HUES64 (cell line): ENCODE results near the gene TMEM132D.

Experiments
- H3K27ac ChIP-seq: 2 replicates; pipeline ENCODE4 v1.7.0; 2013; ENCODE audit warnings: low read depth, low read length, inconsistent platforms
- H3K27me3 ChIP-seq: 2 replicates; pipeline ENCODE4 v1.6.1; 2013; ENCODE audit warnings: mild to moderate bottlenecking, low read length; ENCODE audit not compliant: insufficient read depth
- H3K36me3 ChIP-seq: 2 replicates; pipeline ENCODE4 v1.6.1; 2013; ENCODE audit warnings: mild to moderate bottlenecking, low read length; ENCODE audit not compliant: insufficient read depth
- H3K4me1 ChIP-seq: 2 replicates; pipeline ENCODE4 v1.6.1; 2013; ENCODE audit warnings: mild to moderate bottlenecking, low read length, moderate library complexity; ENCODE audit not compliant: insufficient read depth
- H3K4me3 ChIP-seq: 2 replicates; pipeline ENCODE4 v1.5.1; 2013; ENCODE audit warnings: mild to moderate bottlenecking, low read length, moderate library complexity
- H3K9ac ChIP-seq: 2 replicates; pipeline ENCODE4 v1.6.1; 2013; ENCODE audit warnings: mild to moderate bottlenecking, low read depth, low read length
- H3K9me3 ChIP-seq: 2 replicates; pipeline ENCODE4 v1.6.1; 2013; ENCODE audit warnings: low read depth, low read length; ENCODE audit not compliant: insufficient read depth
- WGBS: fragments of 150-250, 120-280 bp; methylation state at CpG from one replicate; pipeline ENCODE4 v1.1.7; 2013; ENCODE audit warnings: missing lambda C conversion rate; 5-methylcytosine and 5-hydroxymethylcytosine counted together

Gene TMEM132D

DNA sequence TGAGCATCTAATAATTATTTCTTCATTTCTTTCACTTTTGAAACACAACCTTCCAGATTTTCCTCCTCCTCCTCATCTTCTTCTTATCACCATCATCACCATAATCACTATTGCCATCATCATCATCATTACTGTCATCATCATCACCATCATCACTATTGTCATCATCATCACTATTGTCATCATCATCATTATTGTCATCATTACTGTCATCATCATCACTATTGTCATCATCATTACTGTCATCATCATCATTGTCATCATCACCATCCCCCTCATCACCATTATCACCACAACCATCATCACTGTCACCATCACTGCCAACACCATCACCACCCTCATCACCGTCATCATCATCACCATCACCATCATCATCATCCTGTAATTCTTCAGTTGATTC, 400.0 kb downstream of the TMEM132D start:
- 96% methylated on average over 1 of the region's 1 CpG for WGBS
- Histone ChIP-seq H3K27ac (no peak overlapping the region), H3K4me1 (no peaks in the 10 kb centered on the region), H3K36me3 (no peaks in the 10 kb centered on the region), H3K9me3 (peaks cover 5% of the 10 kb centered on the region; the same call in 1 of the 2 replicates), H3K4me3 (no peak overlapping the region), H3K9ac (no peak overlapping the region), H3K27me3 (no peaks in the 10 kb centered on the region)

DNA sequence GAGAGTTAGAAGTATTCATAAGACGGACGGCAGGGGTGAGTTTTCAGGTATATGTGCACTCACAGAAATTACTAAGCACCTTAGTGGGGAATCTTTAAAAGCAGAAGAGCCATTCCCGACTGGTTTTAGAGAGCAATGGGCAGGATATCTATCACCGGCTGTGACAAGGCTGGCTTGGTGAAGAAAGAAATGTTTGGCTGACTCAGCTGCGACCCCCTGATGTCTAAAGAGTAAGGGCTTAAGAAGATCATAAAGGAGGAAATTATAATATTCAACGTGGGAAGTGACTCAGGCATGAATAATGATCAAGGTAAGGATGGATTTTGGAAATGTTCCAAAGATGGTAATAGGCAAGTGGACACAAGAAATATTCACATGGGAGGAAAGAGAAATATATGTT, 407.6 kb downstream of the TMEM132D start:
- Histone ChIP-seq H3K27ac (no peak overlapping the region), H3K9ac (no peak overlapping the region), H3K9me3 (no peaks in the 10 kb centered on the region), H3K4me1 (peaks cover 1% of the 10 kb centered on the region; the same call in 1 of the 2 replicates), H3K27me3 (no peaks in the 10 kb centered on the region), H3K4me3 (no peak overlapping the region), H3K36me3 (no peaks in the 10 kb centered on the region)
- WGBS = 79% methylated on average over 6 of the region's 6 CpGs

DNA sequence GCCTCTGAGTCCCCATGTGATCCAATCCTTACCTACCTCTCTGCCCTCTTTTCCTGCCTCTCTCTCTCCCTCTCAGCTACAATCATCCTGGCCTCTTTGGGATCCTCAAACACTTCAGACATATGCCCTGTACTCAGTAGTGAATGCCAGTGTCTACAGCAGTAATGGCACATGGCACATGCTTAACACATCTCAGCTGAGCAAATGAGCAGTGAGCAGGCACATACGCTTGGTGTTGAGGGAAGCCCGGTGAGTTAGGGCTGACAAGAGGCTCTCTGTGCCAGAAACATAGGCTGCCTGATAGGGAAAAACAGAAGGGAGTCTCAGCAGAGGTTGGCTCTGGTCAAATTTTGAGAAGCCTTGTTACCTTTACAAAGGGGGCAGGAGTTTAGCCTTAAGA, 409.1 kb downstream of the TMEM132D start:
- 92% methylated on average over 2 of the region's 2 CpGs for WGBS

DNA sequence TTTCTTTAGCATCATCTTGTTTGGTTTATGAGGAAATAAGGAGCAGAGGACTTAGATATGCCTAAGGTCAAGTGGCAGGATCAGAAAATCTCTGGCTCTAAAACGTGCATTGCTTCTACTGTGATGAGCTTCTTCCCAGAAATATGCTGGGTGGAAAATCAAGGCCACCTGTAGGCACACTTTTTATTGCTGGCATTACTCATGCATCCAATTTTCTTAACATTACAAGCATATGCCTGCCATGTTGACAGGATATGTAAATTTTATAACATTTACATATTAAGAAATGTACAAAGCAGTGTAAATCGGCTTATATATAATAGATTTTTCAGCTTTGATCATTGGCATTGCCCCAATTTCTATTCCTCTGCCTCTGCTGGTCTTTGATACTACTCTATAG, 409.6 kb downstream of the TMEM132D start:
- Histone ChIP-seq H3K4me1 (peaks cover 7% of the 10 kb centered on the region; the same call in 1 of the 2 replicates), H3K9me3 (no peaks in the 10 kb centered on the region), H3K27me3 (no peaks in the 10 kb centered on the region), H3K36me3 (no peaks in the 10 kb centered on the region), H3K9ac (no peak overlapping the region), H3K27ac (no peak overlapping the region), H3K4me3 (no peak overlapping the region)
- 89% methylated on average over 2 of the region's 2 CpGs for WGBS

More for the DNA sequence above, 409.1 kb downstream of the TMEM132D start:
- no peaks in the 10 kb centered on the region for H3K9me3 ChIP-seq
- H3K27me3 ChIP-seq = no peaks in the 10 kb centered on the region
- H3K27ac ChIP-seq = no peak overlapping the region
- no peaks in the 10 kb centered on the region for H3K36me3 ChIP-seq
- peaks cover 7% of the 10 kb centered on the region; the same call in 1 of the 2 replicates for H3K4me1 ChIP-seq
- no peak overlapping the region for H3K9ac ChIP-seq
- H3K4me3 ChIP-seq = no peak overlapping the region

DNA sequence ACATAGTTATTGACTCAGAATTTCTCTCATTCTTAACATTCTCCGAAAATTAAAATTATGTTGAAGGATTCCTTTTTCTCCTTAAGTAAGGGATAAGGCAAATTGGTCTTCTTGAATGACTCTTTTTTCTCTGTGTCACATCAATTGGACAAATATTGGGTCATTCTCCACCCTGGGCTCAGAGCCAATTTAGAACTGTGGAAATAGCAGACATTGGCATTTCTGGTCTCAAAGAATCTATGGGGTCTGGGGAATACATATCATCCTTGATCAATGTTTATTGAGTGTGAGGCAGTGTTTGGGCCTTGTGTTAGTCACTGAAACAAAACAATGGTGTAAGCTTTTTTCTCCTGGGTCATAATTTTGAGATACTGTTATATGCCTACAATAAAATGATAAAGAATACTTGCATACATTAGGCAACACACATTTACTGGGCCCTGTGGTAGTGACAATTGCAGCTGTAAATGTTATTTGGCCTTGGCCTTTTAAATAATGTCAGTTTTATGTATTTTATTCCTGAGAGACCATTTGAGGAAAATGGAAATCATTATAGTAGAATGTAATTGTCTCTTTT, 414.6 kb downstream of the TMEM132D start:
- no CpG with 5 or more reads among the region's 1 CpG for WGBS
- Histone ChIP-seq H3K9me3 (no peaks in the 10 kb centered on the region), H3K27ac (no peak overlapping the region)

DNA sequence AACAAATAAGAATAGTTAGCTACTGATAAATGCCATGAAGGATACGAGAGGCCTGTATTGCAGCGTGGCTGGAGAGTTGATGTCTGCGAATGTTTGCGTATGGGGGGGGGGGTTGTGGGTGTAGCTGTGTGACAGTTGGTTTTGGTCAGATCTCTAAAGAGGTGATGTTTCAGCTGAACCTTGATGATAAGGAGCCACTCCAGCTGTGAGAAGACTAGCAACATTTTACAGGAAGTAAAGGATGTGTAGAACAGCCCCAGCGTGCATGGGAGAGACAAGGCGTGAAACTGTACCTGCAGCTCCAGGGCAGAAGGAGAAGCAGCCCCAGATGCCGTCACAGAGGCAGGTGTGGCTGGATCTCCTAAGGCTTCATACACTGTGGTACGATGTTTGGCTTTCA, 416.9 kb downstream of the TMEM132D start:
- Histone ChIP-seq H3K4me3 (no peak overlapping the region), H3K27ac (no peak overlapping the region), H3K27me3 (no peaks in the 10 kb centered on the region), H3K9me3 (no peaks in the 10 kb centered on the region), H3K36me3 (no peaks in the 10 kb centered on the region), H3K4me1 (peaks cover 7% of the 10 kb centered on the region; the same call in 1 of the 2 replicates), H3K9ac (no peak overlapping the region)
- WGBS = 94% methylated on average over 8 of the region's 8 CpGs

More for the DNA sequence above, 414.6 kb downstream of the TMEM132D start:
- Histone ChIP-seq H3K4me3 (no peak overlapping the region), H3K36me3 (no peaks in the 10 kb centered on the region), H3K27me3 (no peaks in the 10 kb centered on the region), H3K4me1 (peaks cover 7% of the 10 kb centered on the region; the same call in 1 of the 2 replicates), H3K9ac (no peak overlapping the region)

DNA sequence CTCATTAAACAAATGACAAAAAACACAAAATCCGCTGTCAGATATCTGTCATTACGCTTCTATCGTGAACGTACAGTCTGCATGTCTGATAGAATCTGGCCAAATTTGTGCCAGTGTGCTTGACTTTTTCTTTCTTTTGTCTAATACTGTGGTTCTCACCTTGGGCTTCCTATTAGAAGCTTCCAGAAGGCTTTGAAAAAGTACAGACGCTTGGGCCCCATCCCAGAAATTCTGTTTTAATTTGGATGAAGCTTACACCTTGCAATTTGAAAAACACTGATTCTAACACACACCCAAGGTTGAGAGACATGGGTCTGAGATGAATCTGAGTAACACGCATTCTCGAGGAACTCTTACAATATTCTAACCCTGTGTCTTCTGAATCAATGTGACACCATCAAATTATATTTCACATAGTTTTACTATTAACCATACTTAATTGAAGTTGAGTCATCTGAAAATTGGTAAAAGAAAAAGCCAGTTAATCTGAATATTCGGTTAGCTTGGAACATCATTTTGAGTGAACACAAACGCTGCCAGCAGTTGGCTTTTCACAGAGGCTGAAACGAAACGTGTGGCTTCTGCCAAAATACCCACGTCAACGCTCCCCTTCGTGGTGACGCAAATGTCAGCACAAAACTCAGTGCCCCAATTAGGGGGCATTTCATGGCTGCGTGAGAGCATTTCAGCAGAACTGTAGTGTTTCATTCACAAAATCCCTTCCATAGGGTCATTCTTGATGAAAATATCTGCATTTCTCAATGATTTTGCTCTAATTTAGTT, 420.5 kb downstream of the TMEM132D start:
- Histone ChIP-seq H3K9me3 (no peaks in the 10 kb centered on the region), H3K27me3 (no peaks in the 10 kb centered on the region), H3K27ac (no peak overlapping the region), H3K4me1 (no peaks in the 10 kb centered on the region), H3K9ac (no peak overlapping the region), H3K36me3 (no peaks in the 10 kb centered on the region), H3K4me3 (no peak overlapping the region)
- WGBS = 96% methylated on average over 16 of the region's 16 CpGs

DNA sequence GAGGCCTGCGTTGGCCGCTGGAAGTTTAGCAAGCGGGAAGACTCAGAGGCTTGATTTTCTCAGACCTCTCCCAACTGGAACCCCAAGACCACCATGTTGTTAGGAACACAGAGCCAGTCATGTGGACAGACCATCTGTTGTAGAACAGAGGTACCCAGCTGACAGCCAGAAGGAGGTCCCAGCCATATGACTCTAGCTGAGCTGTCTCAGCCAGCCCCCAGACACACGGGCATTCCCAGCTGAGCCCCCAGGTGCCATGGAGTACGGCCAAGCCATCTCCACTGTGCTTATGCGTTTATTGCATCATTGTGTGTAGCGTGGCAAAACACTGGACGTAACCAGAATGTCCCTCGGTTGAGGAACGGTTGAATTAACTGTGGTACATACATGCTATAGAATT, 421.9 kb downstream of the TMEM132D start:
- Histone ChIP-seq H3K27ac (no peak overlapping the region), H3K36me3 (no peaks in the 10 kb centered on the region), H3K4me3 (no peak overlapping the region), H3K9me3 (no peaks in the 10 kb centered on the region), H3K27me3 (no peaks in the 10 kb centered on the region), H3K9ac (no peak overlapping the region), H3K4me1 (no peaks in the 10 kb centered on the region)
- 96% methylated on average over 10 of the region's 10 CpGs for WGBS

DNA sequence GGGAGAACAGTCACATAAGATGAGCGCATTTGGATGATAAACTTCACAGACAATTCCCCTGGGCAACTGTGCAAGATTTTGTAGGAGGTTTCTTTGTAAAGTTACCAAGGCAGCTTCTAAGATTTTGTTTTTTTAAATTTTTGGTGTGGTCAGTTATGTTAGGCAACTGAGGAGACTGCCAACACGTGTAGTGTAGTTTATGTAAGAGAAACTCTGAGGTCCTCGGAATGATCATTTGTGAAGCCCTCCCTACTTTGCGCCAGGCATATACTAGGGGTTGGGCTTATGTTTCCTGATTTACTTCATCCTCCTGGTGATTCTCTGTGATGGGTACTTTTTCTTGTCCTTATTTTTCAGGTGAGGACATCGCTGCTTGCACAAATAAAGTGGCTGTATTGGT, 433.6 kb downstream of the TMEM132D start:
- no peaks in the 10 kb centered on the region for H3K27me3 ChIP-seq
- no peak overlapping the region for H3K4me3 ChIP-seq
- H3K9me3 ChIP-seq = no peaks in the 10 kb centered on the region
- H3K36me3 ChIP-seq = no peaks in the 10 kb centered on the region
- no peaks in the 10 kb centered on the region for H3K4me1 ChIP-seq
- H3K27ac ChIP-seq = no peak overlapping the region
- WGBS = 87% methylated on average over 5 of the region's 5 CpGs
- no peak overlapping the region for H3K9ac ChIP-seq

DNA sequence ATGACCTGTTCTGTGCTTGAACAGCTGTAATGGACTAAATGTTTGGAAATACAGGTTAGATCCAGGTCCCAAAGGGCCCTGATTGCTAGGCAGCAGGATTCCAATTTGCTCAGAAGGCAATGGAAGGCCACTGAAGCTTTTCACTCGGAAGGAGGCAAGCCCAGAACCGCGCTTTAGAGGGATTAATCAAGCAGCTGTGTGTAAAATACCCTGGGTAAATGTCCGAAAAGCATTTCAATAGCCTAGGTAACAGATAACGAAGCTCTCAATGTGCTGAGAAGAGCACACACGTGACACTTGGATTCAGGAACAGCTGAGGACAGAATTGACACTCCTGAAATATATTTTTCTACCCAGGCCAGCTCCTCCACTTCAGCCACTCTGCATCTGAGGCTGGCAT, 436.1 kb downstream of the TMEM132D start:
- 94% methylated on average over 6 of the region's 6 CpGs for WGBS
- no peaks in the 10 kb centered on the region for H3K9me3 ChIP-seq
- H3K27ac ChIP-seq = no peak overlapping the region
- H3K9ac ChIP-seq = no peak overlapping the region
- no peaks in the 10 kb centered on the region for H3K27me3 ChIP-seq
- H3K4me1 ChIP-seq = no peaks in the 10 kb centered on the region
- no peak overlapping the region for H3K4me3 ChIP-seq
- no peaks in the 10 kb centered on the region for H3K36me3 ChIP-seq

DNA sequence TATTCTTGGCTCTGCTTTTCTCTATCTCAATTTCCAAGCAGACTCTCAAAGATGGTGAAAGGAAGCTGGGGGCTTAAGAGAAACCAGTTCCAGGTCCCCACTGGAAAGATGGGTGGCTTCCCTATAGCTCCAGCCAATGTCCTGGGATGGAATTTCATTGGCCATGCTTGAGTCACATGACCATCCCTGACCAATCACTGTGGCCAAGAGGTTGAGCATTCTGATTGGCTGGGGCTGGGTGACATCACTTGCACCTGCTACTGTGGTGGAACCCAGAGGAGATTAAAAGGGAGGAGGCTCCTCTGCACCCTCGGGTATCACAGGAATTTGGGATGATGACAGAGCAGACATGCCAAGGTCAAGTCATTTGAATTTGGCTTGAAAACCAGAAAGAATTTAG, 436.5 kb downstream of the TMEM132D start:
- WGBS = 86% methylated on average over 1 of the region's 1 CpG

More for the DNA sequence above, 436.5 kb downstream of the TMEM132D start:
- no peaks in the 10 kb centered on the region for H3K4me1 ChIP-seq
- no peak overlapping the region for H3K27ac ChIP-seq
- no peaks in the 10 kb centered on the region for H3K9me3 ChIP-seq
- H3K36me3 ChIP-seq = no peaks in the 10 kb centered on the region
- H3K4me3 ChIP-seq = no peak overlapping the region
- H3K27me3 ChIP-seq = no peaks in the 10 kb centered on the region
- H3K9ac ChIP-seq = no peak overlapping the region
